PC-3 (cell line): Measurements from ENCODE around the gene CXADR.

ENCODE experiments used
- CTCF ChIP-seq: fragments of 300-600 bp; sonication (generic); conservative IDR thresholded peaks from 2 replicates; pipeline ENCODE4 v1.5.1; 2017; ENCODE audit warnings: antibody characterized with exemption, low read depth, mild to moderate bottlenecking, low read length
- EZH2 ChIP-seq: fragments of 300-600 bp; sonication (generic); IDR thresholded peaks from one replicate; pipeline ENCODE4 v1.6.1; 2017; ENCODE audit warnings: antibody characterized with exemption, mild to moderate bottlenecking, low read length; ENCODE audit not compliant: unreplicated experiment

- TF ChIP-seq CTCF, result no peak
- no peak for TF ChIP-seq EZH2
Observed at GRCh38 chr21:17576080-17576835, 63.4 kb downstream of the CXADR start.
